HCT116 (cell line): Measurements from ENCODE around the gene TAP1.

Experiments used
- CTCF ChIP-seq, 3 experiments: fragments of 200-600 bp in 1 of 3; sonication (generic) in 1 of 3; IDR thresholded peaks in 2 of 3; conservative IDR thresholded peaks in 1 of 3; 2 replicates each; pipeline ENCODE4 v1.5.1; 2012 to 2017; ENCODE audit warnings: low read depth in 2 of 3, low read length in 2 of 3, antibody characterized with exemption in 1 of 3, borderline replicate concordance in 1 of 3, control low read depth in 1 of 3, mild to moderate bottlenecking in 1 of 3, mixed read lengths in 1 of 3, mixed run types in 1 of 3, moderate library complexity in 1 of 3; ENCODE audit not compliant: insufficient read depth in 1 of 3
- EGR1 ChIP-seq: IDR thresholded peaks from 2 replicates; pipeline ENCODE4 v1.6.1; 2012; ENCODE audit warnings: low read depth
- EZH2 ChIP-seq: fragments of 200-600 bp; sonication (generic); IDR thresholded peaks from 2 replicates; pipeline ENCODE4 v1.6.1; 2017; ENCODE audit warnings: antibody characterized with exemption, mixed run types
- JUND ChIP-seq: IDR thresholded peaks from 2 replicates; pipeline ENCODE4 v1.6.1; 2012
- POLR2A ChIP-seq: IDR thresholded peaks from 2 replicates; pipeline ENCODE4 v1.7.0; 2011; ENCODE audit warnings: borderline replicate concordance; ENCODE audit not compliant: insufficient read depth, insufficient read length; ENCODE audit errors: extremely low read depth
- POLR2AphosphoS5 ChIP-seq: IDR thresholded peaks from 2 replicates; pipeline ENCODE4 v1.6.1; 2011; ENCODE audit warnings: mild to moderate bottlenecking, low read depth, low read length, moderate library complexity
- REST ChIP-seq: IDR thresholded peaks from 2 replicates; pipeline ENCODE4 v1.6.1; 2012; ENCODE audit warnings: low read depth
- SIN3A ChIP-seq: IDR thresholded peaks from 2 replicates; pipeline ENCODE4 v1.6.1; 2012; ENCODE audit warnings: low read depth
- ZNF274 ChIP-seq: fragments of 200-500 bp; sonication (Bioruptor generic); IDR thresholded peaks from 2 replicates; pipeline ENCODE4 v1.6.1; 2014; ENCODE audit warnings: mild to moderate bottlenecking, low read depth, low read length, inconsistent platforms

GRCh38 chr6:32885698-32886286 is 32.3 kb upstream of the TAP1 start:
- TF ChIP-seq CTCF (IDR thresholded peaks at IDR 0.05 in 2 of 3, conservative IDR thresholded peaks at IDR 0.05 in 1 of 3; ENCODE audit: borderline replicate concordance in 1 of 3, insufficient read depth in 1 of 3, low read depth in 2 of 3, low read length in 2 of 3): peak; percentile 33 to 80 (median 64)
- no peak for TF ChIP-seq POLR2A
- TF ChIP-seq POLR2AphosphoS5: no peak
- TF ChIP-seq EZH2: no peak
- no peak for TF ChIP-seq ZNF274
- no peak for TF ChIP-seq REST
- TF ChIP-seq JUND: no peak
- no peak for TF ChIP-seq SIN3A
- 0 out of 2 replicates have a peak, but pooled peaks have one; percentile 22 for TF ChIP-seq EGR1
